CD8-positive, alpha-beta memory T cell (primary cell): Measurements from ENCODE around the gene ZCWPW1. TPM values are rescaled to one million over a fixed set of nuclear protein-coding genes. Genes with fewer than 3 reads are reported as not detected.

Experiments used
- CTCF ChIA-PET: fragments of 350-600 bp; sonication (Branson Sonifier 250); formaldehyde crosslinking; loops from one replicate; lab custom pipeline; 2021; ENCODE audit warnings: antibody characterized with exemption; lab: Charles Lee
- POLR2A ChIA-PET: fragments of 350-600 bp; sonication (Branson Sonifier 250); formaldehyde crosslinking; loops from one replicate; lab custom pipeline; 2021; ENCODE audit warnings: antibody characterized with exemption; lab: Charles Lee
- DNase-seq, 5 donors: peaks; one replicate each; pipeline versions ENCODE4 v3.0.0 to v3.0.0-alpha.2; 2020 to 2022; ENCODE audit warnings: mixed read lengths in 1 of 5
- H3K27ac ChIP-seq: one replicate; pipeline ENCODE4 v1.7.0; 2013; ENCODE audit warnings: low read depth, mild to moderate bottlenecking, low read length, moderate library complexity
- H3K27me3 ChIP-seq: 2 replicates; pipeline ENCODE4 v1.7.0; 2013; ENCODE audit warnings: low read length, mild to moderate bottlenecking; ENCODE audit not compliant: insufficient read depth, poor library complexity, severe bottlenecking
- H3K36me3 ChIP-seq: 2 replicates; pipeline ENCODE4 v1.7.0; 2013; ENCODE audit warnings: mild to moderate bottlenecking, low read length, moderate library complexity; ENCODE audit not compliant: insufficient read depth
- H3K4me1 ChIP-seq: 2 replicates; pipeline ENCODE4 v1.7.0; 2013; ENCODE audit warnings: mild to moderate bottlenecking, low read length, moderate library complexity; ENCODE audit not compliant: insufficient read depth
- H3K4me3 ChIP-seq: 2 replicates; pipeline ENCODE4 v1.7.0; 2013; ENCODE audit warnings: mild to moderate bottlenecking, low read length
- H3K9me3 ChIP-seq: 2 replicates; pipeline ENCODE4 v1.7.0; 2013; ENCODE audit warnings: mild to moderate bottlenecking, low read length
- H3K27ac Mint-ChIP-seq, 8 donors: one replicate each; pipeline ENCODE4 v1.8.0; 2020 to 2021; ENCODE audit warnings: mixed read lengths in 8 of 8, mild to moderate bottlenecking in 6 of 8, inconsistent platforms in 3 of 8, moderate library complexity in 3 of 8
- H3K27me3 Mint-ChIP-seq, 2 donors: one replicate each; pipeline ENCODE4 v1.8.0; 2020 to 2021; ENCODE audit warnings: mixed read lengths in 2 of 2, mild to moderate bottlenecking in 1 of 2, moderate library complexity in 1 of 2
- H3K36me3 Mint-ChIP-seq, 3 donors: one replicate each; pipeline ENCODE4 v1.8.0; 2020 to 2021; ENCODE audit warnings: mixed read lengths in 3 of 3, inconsistent platforms in 1 of 3, mild to moderate bottlenecking in 1 of 3
- H3K4me1 Mint-ChIP-seq, 3 donors: one replicate each; pipeline ENCODE4 v1.8.0; 2020 to 2021; ENCODE audit warnings: mixed read lengths in 3 of 3, inconsistent platforms in 1 of 3, mild to moderate bottlenecking in 1 of 3
- H3K4me3 Mint-ChIP-seq, 7 donors: one replicate each; pipeline ENCODE4 v1.8.0; 2020 to 2021; ENCODE audit warnings: mixed read lengths in 7 of 7, mild to moderate bottlenecking in 6 of 7, moderate library complexity in 4 of 7, inconsistent platforms in 2 of 7
- H3K9me3 Mint-ChIP-seq, 5 donors: one replicate each; pipeline ENCODE4 v1.8.0; 2020 to 2022; ENCODE audit warnings: mixed read lengths in 5 of 5, mild to moderate bottlenecking in 3 of 5, moderate library complexity in 2 of 5, inconsistent platforms in 1 of 5
- polyA plus RNA-seq: library from polyadenylated mRNA; unstranded; fragments of 300-500 nt; fragmentation: Illumina TruSeq; gene quantifications from one replicate; pipeline ENCODE4 v1.2.3, GENCODE V29; 2021
- total RNA-seq, 2 experiments: library from RNA; stranded (reverse); gene quantifications; one replicate each; pipeline ENCODE4 v1.2.3, GENCODE V29; 2021

Gene ZCWPW1
- total and polyA plus RNA-seq, 3 experiments from 2014 or later, result 4.3 to 6.5 (median 5.0) TPM

- H3K4me1 Mint-ChIP-seq, result peaks cover 42 to 71% (median 49%) of the 10 kb centered on the region in 3 donors
- H3K36me3 ChIP-seq, result peaks cover 15% of the 10 kb centered on the region
- peaks cover 47% of the 10 kb centered on the region for H3K4me1 ChIP-seq
- POLR2A ChIA-PET, result interaction anchor here (0.6 to 3.4 kb wide), 11 partner anchors 19 to 511 kb away, joined by 3 to 27 read pairs (median 9); partner anchors contain the start of genes AGFG2, FBXO24, LRCH4 and MOSPD3
- peak overlapping the region; percentile 96 for H3K4me3 ChIP-seq
- CTCF ChIA-PET, result interaction anchor here (0.9 kb wide), 2 partner anchors 21 to 53 kb away, joined by 3 to 4 read pairs; partner anchors contain the start of gene NYAP1
- peak overlapping the region; percentile 100 for H3K27ac ChIP-seq
- peak; percentile 23 to 62 (median 36) for DNase-seq
- peaks cover 0 to 63% (median 9%) of the 10 kb centered on the region in 3 donors for H3K36me3 Mint-ChIP-seq
- peak overlapping the region; percentile 88 to 98 (median 94) for H3K27ac Mint-ChIP-seq
- H3K9me3 Mint-ChIP-seq, result peaks cover 0 to 6% (median 5%) of the 10 kb centered on the region in 5 donors
- peaks cover 0 to 13% of the 10 kb centered on the region in 2 donors for H3K27me3 Mint-ChIP-seq
- peak overlapping the region; percentile 84 to 94 (median 86) for H3K4me3 Mint-ChIP-seq
- H3K9me3 ChIP-seq, result no peaks in the 10 kb centered on the region
- no peaks in the 10 kb centered on the region for H3K27me3 ChIP-seq
These were observed 2.2 kb upstream of the ZCWPW1 start for GRCh38 chr7:100430493-100431285.

GRCh38 chr7:100429637-100430492 lies 1.4 kb upstream of the ZCWPW1 start, which contains the start of gene MEPCE:
MEPCE (plus strand) TSS chr7:100429831; CDS start chr7:100430019, 188 bp downstream.
- H3K4me1 Mint-ChIP-seq, result peaks cover 36 to 64% (median 43%) of the 10 kb centered on the region in 3 donors
- peak; percentile 93 to 98 (median 97) for DNase-seq
- peaks cover 0 to 13% of the 10 kb centered on the region in 2 donors for H3K27me3 Mint-ChIP-seq
- peaks cover 0 to 6% (median 5%) of the 10 kb centered on the region in 5 donors for H3K9me3 Mint-ChIP-seq
- peak within 1 kb of the TSS; percentile 94 to 100 (median 100) for H3K27ac Mint-ChIP-seq
- Histone ChIP-seq H3K36me3 (peaks cover 15% of the 10 kb centered on the region), H3K4me3 (peak within 1 kb of the TSS; percentile 96), H3K27ac (peak within 1 kb of the TSS; percentile 100), H3K9me3 (no peaks in the 10 kb centered on the region), H3K4me1 (peaks cover 41% of the 10 kb centered on the region), H3K27me3 (no peaks in the 10 kb centered on the region)
- H3K36me3 Mint-ChIP-seq, result peaks cover 0 to 55% (median 9%) of the 10 kb centered on the region in 3 donors
- peak within 1 kb of the TSS; percentile 96 to 100 (median 98) for H3K4me3 Mint-ChIP-seq
- ChIA-PET POLR2A (interaction anchor here (0.6 to 3.4 kb wide), 22 partner anchors 14 to 898 kb away, joined by 3 to 27 read pairs (median 5); partner anchors contain the start of genes AGFG2, FBXO24, GPC2 and LRCH4), CTCF (interaction anchor here (0.9 to 2.3 kb wide), 5 partner anchors 22 to 158 kb away, joined by 3 to 7 read pairs (median 4); partner anchors contain the start of genes FBXO24, LRCH4 and NYAP1)

- Histone ChIP-seq H3K4me1 (peaks cover 34% of the 10 kb centered on the region), H3K27me3 (no peaks in the 10 kb centered on the region), H3K9me3 (no peaks in the 10 kb centered on the region), H3K4me3 (peak overlapping the region; percentile 96), H3K27ac (peak overlapping the region; percentile 100), H3K36me3 (peaks cover 11% of the 10 kb centered on the region)
- POLR2A ChIA-PET, result interaction anchor here (0.5 to 3.4 kb wide), 37 partner anchors 7 to 897 kb away, joined by 3 to 27 read pairs (median 5); partner anchors contain the start of genes AGFG2, FBXO24, GPC2 and LAMTOR4
- H3K9me3 Mint-ChIP-seq, result peaks cover 0 to 6% (median 5%) of the 10 kb centered on the region in 5 donors
- peak overlapping the region; percentile 94 to 100 (median 100) for H3K27ac Mint-ChIP-seq
- DNase-seq, result peak; percentile 100
- H3K36me3 Mint-ChIP-seq, result peaks cover 0 to 48% (median 6%) of the 10 kb centered on the region in 3 donors
- CTCF ChIA-PET, result interaction anchor here (0.8 to 2.3 kb wide), 8 partner anchors 17 to 300 kb away, joined by 3 to 8 read pairs (median 4); partner anchors contain the start of genes FBXO24, LRCH4 and POP7
- H3K27me3 Mint-ChIP-seq, result peaks cover 0 to 13% of the 10 kb centered on the region in 2 donors
- peaks cover 31 to 56% (median 35%) of the 10 kb centered on the region in 3 donors for H3K4me1 Mint-ChIP-seq
- peak overlapping the region; percentile 96 to 100 (median 98) for H3K4me3 Mint-ChIP-seq
These were observed 599 bp upstream of the ZCWPW1 start for GRCh38 chr7:100428967-100429636.

- peaks cover 0 to 6% (median 5%) of the 10 kb centered on the region in 5 donors for H3K9me3 Mint-ChIP-seq
- H3K4me1 ChIP-seq, result peaks cover 27% of the 10 kb centered on the region
- H3K27ac Mint-ChIP-seq, result peak overlapping the region; percentile 12 to 100 (median 100)
- H3K4me1 Mint-ChIP-seq, result peaks cover 25 to 43% (median 27%) of the 10 kb centered on the region in 3 donors
- H3K36me3 ChIP-seq, result no peaks in the 10 kb centered on the region
- H3K9me3 ChIP-seq, result no peaks in the 10 kb centered on the region
- no peaks in the 10 kb centered on the region for H3K27me3 ChIP-seq
- peak in 1 of 5 donors; percentile 51 for DNase-seq
- peak overlapping the region; percentile 96 for H3K4me3 ChIP-seq
- ChIA-PET POLR2A (interaction anchor here (0.7 to 3.4 kb wide), 14 partner anchors 9 to 1019 kb away, joined by 3 to 27 read pairs (median 4); partner anchors contain the start of genes AP4M1, BUD31, FBXO24 and LAMTOR4), CTCF (interaction anchor here (1.2 to 2.3 kb wide), 6 partner anchors 16 to 299 kb away, joined by 3 to 8 read pairs (median 4); partner anchors contain the start of genes FBXO24 and LRCH4)
- peaks cover 0 to 35% (median 5%) of the 10 kb centered on the region in 3 donors for H3K36me3 Mint-ChIP-seq
- peaks cover 0 to 13% of the 10 kb centered on the region in 2 donors for H3K27me3 Mint-ChIP-seq
- peak overlapping the region; percentile 100 for H3K27ac ChIP-seq
- H3K4me3 Mint-ChIP-seq, result peak overlapping the region; percentile 96 to 100 (median 98)
These were observed 723 bp downstream of the ZCWPW1 start for GRCh38 chr7:100427762-100428198.

- Mint-ChIP-seq H3K4me1 (peaks cover 15 to 30% (median 15%) of the 10 kb centered on the region in 3 donors), H3K27ac (no peak overlapping the region), H3K27me3 (peaks cover 0 to 13% of the 10 kb centered on the region in 2 donors), H3K36me3 (peaks cover 0 to 22% (median 2%) of the 10 kb centered on the region in 3 donors), H3K9me3 (peaks cover 0 to 6% (median 5%) of the 10 kb centered on the region in 5 donors), H3K4me3 (no peak overlapping the region)
- POLR2A ChIA-PET, result interaction anchor here (0.7 kb wide), 1 partner anchor 19 kb away, joined by 9 read pairs; no protein-coding TSS in a partner anchor
- CTCF ChIA-PET, result interaction anchor here (1.2 kb wide), 1 partner anchor 24 kb away, joined by 4 read pairs; no protein-coding TSS in a partner anchor
- Histone ChIP-seq H3K36me3 (no peaks in the 10 kb centered on the region), H3K4me1 (peaks cover 18% of the 10 kb centered on the region), H3K9me3 (no peaks in the 10 kb centered on the region), H3K27ac (no peak overlapping the region), H3K27me3 (no peaks in the 10 kb centered on the region), H3K4me3 (no peak overlapping the region)
- no peak for DNase-seq
These were observed 2.0 kb downstream of the ZCWPW1 start for GRCh38 chr7:100426516-100426915.

- Mint-ChIP-seq H3K27me3 (peaks cover 0 to 13% of the 10 kb centered on the region in 2 donors), H3K4me3 (no peak overlapping the region), H3K36me3 (peaks cover 0 to 16% (median 2%) of the 10 kb centered on the region in 3 donors), H3K9me3 (peaks cover 0 to 6% (median 5%) of the 10 kb centered on the region in 5 donors), H3K4me1 (peaks cover 7 to 19% (median 7%) of the 10 kb centered on the region in 3 donors), H3K27ac (peak overlapping the region in 4 of 8 donors; percentile 26 to 89 (median 40))
- ChIA-PET CTCF (interaction anchor here (1.0 to 1.2 kb wide), 2 partner anchors 25 to 294 kb away, joined by 4 read pairs; no protein-coding TSS in a partner anchor), POLR2A (no interaction called here)
- no peaks in the 10 kb centered on the region for H3K36me3 ChIP-seq
- DNase-seq, result no peak
- no peak overlapping the region for H3K4me3 ChIP-seq
- H3K27ac ChIP-seq, result no peak overlapping the region
- H3K4me1 ChIP-seq, result peaks cover 7% of the 10 kb centered on the region
- H3K27me3 ChIP-seq, result no peaks in the 10 kb centered on the region
- no peaks in the 10 kb centered on the region for H3K9me3 ChIP-seq
These were observed 3.2 kb downstream of the ZCWPW1 start for GRCh38 chr7:100425347-100425746.
